Fibroblast of skin of abdomen (primary cell): ENCODE data around the gene TMEM154. TPM values are rescaled to one million over a fixed set of nuclear protein-coding genes. Genes with fewer than 3 reads are reported as not detected.

Source experiments
- DNase-seq: peaks from one replicate; pipeline ENCODE4 v3.0.0-alpha.2; 2013
- polyA plus RNA-seq, 2 experiments: library from polyadenylated mRNA; unstranded; fragments of 120-200 nt; gene quantifications; one replicate each; pipeline ENCODE4 v1.2.1, GENCODE V29; 2013; ENCODE audit not compliant: insufficient read length in 2 of 2

Gene TMEM154, protein sequence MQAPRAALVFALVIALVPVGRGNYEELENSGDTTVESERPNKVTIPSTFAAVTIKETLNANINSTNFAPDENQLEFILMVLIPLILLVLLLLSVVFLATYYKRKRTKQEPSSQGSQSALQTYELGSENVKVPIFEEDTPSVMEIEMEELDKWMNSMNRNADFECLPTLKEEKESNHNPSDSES
- polyA plus RNA-seq (2013, experiment 1 of 2; ENCODE audit: insufficient read length): 3.9 TPM
- 4.4 TPM for polyA plus RNA-seq (2013, experiment 2 of 2; ENCODE audit: insufficient read length)

GRCh38 chr4:152679414-152680281 lies at the start of gene TMEM154:
TMEM154 (minus strand) TSS chr4:152679997; CDS start chr4:152679933, 64 bp downstream.
- DNase-seq: peak; percentile 69

DNA sequence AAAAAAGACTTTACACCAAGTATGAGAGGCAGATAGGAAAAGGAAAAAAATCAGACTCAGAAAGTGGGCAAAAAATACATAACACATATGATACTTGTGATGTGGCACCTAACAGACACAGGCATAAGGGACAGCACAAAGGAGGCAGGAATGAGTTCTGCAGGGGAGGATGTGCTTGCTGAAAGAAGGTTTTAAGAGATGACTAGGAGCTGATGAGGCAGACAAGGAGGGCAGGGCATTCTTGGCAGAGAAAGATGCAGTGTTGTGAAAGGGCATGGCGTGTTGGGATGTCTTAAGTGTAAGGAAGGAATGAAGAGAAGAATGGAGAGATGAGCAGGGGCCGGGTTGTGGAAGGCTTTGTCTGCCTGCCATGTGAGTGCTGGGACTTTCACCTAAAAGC lies 49.7 kb upstream of the TMEM154 start:
- DNase-seq: peak; percentile 4

DNA sequence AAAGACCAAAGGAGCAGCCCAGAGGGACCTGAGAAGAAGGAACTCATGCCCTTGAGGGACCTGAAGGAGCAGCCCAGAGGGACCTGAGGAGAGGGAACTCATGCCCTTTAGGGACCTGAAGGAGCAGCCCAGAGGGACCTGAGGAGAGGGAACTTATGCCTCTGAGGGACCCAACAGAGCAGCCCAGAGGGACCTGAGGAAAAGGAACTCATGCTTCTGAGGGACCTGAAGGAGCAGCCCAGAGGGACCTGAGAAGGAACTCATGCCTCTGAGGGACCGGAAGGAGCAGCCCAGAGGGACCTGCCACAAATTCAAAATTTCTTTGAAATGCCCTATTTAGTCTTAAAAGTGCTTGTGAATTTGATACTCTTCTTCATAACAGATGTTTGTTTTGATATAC lies 48.5 kb upstream of the TMEM154 start:
- no peak for DNase-seq

- no peak for DNase-seq
Measured at GRCh38 chr4:152727784-152728183, 48.0 kb upstream of the TMEM154 start.

DNA sequence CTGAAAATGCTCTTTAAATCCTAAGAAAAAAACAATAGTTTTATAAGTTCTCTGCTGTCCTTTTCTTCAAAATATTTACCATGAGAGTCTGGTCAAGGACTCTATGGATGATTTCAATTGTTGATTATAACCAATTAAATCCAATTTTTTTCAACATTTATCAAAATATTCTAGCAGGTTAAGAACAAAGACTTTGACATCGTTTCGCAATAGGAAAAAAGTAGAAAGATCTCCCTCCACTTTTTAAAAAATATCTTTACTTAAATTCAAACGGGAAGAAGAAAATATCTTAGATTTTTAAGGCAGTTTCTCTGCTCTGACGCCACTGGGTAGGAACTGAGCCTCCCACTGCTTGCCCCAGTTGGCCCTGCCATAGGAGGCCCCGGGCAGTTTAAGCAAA lies 44.7 kb upstream of the TMEM154 start:
- DNase-seq: no peak

GRCh38 chr4:152723236-152723635 lies 43.4 kb upstream of the TMEM154 start:
- DNase-seq: no peak

GRCh38 chr4:152719801-152720556 lies 40.2 kb upstream of the TMEM154 start:
- DNase-seq: no peak

DNA sequence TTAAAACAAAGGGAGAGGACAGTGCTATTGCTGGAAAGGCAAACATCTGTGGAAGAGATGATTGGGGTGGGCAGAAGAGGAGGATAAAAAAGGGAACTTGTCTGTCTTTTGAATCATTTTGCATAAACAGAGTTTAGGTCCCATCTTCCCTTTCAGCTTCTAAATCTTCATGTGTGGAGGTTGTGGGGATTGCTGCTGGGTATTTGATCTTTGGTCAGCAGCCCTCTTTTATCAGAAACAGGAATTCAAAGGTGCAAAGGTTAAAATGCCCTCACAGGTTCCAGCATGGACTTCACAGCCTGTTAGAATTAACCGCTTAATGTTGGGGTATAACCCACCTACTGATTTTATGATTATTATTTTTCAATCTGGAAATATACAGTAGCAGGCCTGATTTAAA lies 39.5 kb upstream of the TMEM154 start:
- no peak for DNase-seq

GRCh38 chr4:152715076-152715475 lies 35.3 kb upstream of the TMEM154 start:
- no peak for DNase-seq

DNA sequence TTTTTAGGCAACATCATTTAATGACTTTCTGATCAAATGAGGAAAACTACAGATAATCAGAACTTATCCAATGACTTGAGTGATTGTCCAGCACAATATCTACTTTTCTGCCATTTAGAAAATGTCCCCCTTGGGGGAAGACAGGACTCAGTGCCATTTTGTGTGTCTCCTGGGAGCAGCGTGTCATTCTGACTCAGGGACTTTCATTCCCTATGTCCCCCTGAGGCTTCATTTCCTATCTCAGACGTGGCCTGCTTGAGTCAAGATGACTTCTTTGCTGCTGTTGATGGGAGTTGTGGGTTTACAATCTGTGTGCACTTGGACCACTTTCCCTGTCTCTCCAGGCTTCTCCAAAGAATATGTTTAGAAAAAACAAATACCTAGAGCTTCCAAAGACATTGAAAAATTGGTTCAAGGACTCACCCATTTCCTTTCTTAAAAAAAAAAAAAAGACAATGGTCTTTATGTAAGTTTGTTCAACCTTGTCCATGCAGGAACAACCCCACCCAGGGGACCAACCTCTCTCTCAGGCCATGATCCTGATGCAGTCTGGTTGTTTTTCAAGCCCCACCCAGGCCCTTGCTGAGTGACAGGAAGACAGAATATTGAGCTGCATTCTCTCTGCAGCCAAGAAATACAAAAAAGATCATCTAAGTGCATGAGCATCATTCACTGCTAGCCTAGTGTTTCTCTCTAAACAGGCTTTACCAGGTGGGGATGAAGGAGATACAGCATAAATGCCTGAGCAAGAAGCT lies 34.3 kb upstream of the TMEM154 start:
- no peak for DNase-seq

- DNase-seq: no peak
Measured at GRCh38 chr4:152709675-152710438, 30.1 kb upstream of the TMEM154 start.

DNA sequence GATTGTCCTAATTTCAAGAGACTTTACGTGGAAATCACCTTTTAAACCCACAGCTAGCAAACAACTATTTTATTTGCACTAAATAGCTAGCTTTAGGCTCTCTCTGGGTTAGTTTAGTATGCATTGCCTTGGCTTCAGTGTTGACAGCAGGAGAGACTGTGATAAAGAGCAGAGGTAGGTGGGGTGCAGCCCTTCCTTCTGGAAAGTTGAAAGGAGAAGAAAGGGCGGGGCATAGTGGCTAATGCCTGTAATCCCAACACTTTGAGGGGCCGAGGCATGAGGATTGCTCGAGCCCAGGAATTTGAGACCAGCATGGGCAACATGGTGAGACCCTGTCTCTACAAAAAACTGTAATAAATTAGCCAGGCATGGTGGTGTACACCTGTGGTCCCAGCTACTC lies 29.0 kb upstream of the TMEM154 start:
- DNase-seq: no peak

GRCh38 chr4:152708361-152708760 lies 28.6 kb upstream of the TMEM154 start:
- no peak for DNase-seq

GRCh38 chr4:152707632-152708031 lies 27.8 kb upstream of the TMEM154 start:
- DNase-seq: no peak

DNA sequence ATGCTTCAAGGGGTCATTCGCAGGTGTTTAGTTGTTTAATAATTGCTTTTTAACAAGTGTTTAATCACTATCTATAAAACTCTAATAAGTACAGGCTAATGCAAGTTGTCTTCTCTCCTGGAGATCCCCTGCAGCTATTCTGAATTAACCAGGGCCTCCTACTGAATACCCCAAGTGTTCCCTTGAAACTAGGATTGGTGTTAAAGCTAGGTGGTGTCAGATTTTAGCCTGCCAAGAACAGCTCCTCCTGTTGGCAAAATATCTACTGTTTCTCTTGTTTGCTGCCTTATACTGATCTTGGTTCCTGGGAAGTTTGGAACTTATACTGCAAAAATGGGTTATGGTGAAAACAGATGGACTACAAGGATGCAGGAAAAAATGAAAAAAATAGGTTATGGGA lies 26.1 kb upstream of the TMEM154 start:
- DNase-seq: no peak

DNA sequence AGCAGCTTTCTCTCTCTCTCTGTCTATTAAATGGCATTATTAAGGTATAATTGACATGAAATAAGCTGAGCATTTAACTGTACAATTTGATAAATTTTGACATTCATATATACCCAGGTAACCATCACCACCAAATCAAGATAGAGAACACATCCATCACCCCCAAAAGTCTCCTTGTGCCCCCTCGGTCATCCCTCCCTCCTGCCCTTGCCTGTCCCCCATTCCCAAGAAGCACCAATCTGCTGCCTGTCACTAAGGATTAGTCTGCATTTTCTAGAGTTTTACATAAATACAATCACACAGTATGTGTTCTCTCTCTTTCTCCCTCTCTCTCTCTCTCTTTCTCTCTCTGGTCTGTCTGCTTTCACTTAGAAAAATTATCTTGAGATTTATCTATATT lies 25.0 kb upstream of the TMEM154 start:
- no peak for DNase-seq

DNA sequence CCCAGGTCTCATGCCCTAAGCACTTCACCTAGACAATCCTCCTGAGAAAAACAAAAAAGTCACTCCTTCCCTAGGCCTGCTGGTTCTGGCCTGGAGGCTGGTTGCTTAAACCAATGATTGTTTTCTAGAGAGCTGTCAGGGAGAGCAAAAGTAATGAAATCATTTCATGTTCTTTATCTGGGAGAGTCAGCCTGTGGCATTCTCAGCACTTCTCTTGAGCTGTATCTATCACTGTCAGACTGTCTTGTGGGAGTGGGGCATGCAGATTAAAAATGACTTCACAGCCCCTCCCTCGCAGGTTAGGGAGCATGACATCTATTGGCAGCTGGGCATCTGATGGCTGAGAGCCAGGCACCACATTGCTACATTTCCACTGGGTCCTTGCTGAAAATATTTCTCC lies 20.4 kb upstream of the TMEM154 start:
- no peak for DNase-seq

GRCh38 chr4:152699313-152699712 lies 19.5 kb upstream of the TMEM154 start:
- no peak for DNase-seq

GRCh38 chr4:152698089-152698499 lies 18.3 kb upstream of the TMEM154 start:
- no peak for DNase-seq

GRCh38 chr4:152697284-152698088 lies 17.7 kb upstream of the TMEM154 start:
- no peak for DNase-seq

GRCh38 chr4:152696764-152697261 lies 17.0 kb upstream of the TMEM154 start:
- no peak for DNase-seq
